Measurements from ENCODE around the gene TWIST2.

The TWIST2 gene

GRCh38 chr2:238899386-238899785 is 51.5 kb downstream of the TWIST2 start:
- H3K27ac ChIP-seq = no peak overlapping the region

GRCh38 chr2:238900511-238900910 is 52.6 kb downstream of the TWIST2 start:
- no peak overlapping the region for H3K27ac ChIP-seq
- DNase-seq (ENCODE audit: low read depth, low spot score) = no peak

More at GRCh38 chr2:238899386-238899785, 51.5 kb downstream of the TWIST2 start:
- no peak for DNase-seq (ENCODE audit: low read depth, low spot score)

- no peak overlapping the region for H3K27ac ChIP-seq
- no peak for DNase-seq (ENCODE audit: low read depth, low spot score)
Observed at GRCh38 chr2:238901461-238902057, 53.7 kb downstream of the TWIST2 start.

- H3K27ac ChIP-seq = no peak overlapping the region
- DNase-seq (ENCODE audit: low read depth, low spot score) = no peak
Observed at GRCh38 chr2:238902285-238902684, 54.4 kb downstream of the TWIST2 start.

DNA sequence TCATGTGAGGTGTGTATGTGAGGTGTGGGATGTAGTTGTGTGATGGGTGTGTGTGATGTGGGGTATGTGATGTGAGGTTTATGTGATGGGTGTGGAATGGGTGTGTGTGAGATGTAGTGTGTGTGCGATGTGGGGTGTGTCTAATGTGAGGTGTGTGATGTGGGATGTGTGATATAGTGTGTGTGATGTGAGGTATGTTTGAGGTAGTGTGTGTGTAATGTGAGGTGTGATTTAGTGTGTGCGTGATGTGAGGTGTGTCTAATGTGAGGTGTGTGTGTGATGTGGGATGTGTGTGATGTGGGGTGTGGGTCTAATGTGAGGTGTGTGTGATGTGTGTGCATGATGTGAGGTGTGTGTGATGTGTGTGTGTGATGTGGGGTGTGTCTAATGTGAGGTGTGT is 55.3 kb downstream of the TWIST2 start:
- no peak for DNase-seq (ENCODE audit: low read depth, low spot score)
- no peak overlapping the region for H3K27ac ChIP-seq

GRCh38 chr2:238904177-238904576 is 56.3 kb downstream of the TWIST2 start:
- DNase-seq (ENCODE audit: low read depth, low spot score) = no peak
- H3K27ac ChIP-seq = no peak overlapping the region

- no peak for DNase-seq (ENCODE audit: low read depth, low spot score)
- no peak overlapping the region for H3K27ac ChIP-seq
Observed at GRCh38 chr2:238904716-238905115, 56.8 kb downstream of the TWIST2 start.

DNA sequence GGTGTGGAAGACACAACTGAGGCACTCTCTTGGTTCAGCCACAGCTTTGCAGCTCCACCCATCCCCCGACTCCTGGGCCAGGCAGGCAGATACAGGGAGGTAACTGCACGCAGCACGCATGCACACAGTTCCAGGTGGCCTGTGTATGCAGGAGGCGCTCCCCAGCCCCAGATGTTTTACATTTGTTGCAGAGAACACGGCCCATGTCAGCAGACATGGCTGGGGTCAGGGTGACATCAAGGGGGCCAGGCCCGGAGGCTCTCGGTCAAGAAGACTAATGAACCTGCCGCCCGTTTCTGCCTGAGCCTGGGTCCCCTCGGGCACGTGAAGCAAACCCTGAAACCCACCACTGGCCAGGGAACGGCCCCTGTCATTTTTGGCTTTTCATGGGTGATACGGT is 57.3 kb downstream of the TWIST2 start:
- H3K27ac ChIP-seq = no peak overlapping the region
- no peak for DNase-seq (ENCODE audit: low read depth, low spot score)

GRCh38 chr2:238905644-238906043 is 57.8 kb downstream of the TWIST2 start:
- H3K27ac ChIP-seq = no peak overlapping the region
- DNase-seq (ENCODE audit: low read depth, low spot score) = no peak

DNA sequence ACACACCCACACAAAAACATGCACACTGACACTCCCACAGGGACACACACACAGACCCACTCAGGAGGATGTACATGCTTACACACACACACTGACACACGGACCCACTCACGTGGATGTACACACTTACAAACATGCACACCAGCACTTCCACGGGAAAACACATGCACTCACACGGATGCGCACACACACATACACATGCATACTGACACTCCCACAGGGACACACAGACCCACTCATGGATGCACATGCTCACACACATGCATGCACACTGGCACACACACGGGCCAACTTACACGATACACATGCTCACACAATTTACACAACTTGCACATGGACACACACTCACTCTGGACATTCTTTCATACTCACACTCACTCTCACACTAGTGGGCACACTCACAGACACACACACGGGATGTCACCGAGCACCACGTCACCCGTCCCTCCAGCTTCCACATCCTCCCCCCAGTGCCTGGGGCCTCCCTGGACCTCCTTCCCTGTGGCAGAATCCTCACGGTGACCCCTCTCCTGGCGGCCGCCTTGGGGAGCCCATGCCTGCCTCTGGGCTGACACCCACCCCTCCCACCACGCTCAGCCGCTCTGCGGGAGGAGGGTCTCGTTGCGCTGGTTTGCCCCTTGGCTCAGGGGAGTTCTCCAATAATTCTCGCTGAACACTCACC is 58.5 kb downstream of the TWIST2 start:
- DNase-seq (ENCODE audit: low read depth, low spot score) = no peak
- no peak overlapping the region for H3K27ac ChIP-seq

DNA sequence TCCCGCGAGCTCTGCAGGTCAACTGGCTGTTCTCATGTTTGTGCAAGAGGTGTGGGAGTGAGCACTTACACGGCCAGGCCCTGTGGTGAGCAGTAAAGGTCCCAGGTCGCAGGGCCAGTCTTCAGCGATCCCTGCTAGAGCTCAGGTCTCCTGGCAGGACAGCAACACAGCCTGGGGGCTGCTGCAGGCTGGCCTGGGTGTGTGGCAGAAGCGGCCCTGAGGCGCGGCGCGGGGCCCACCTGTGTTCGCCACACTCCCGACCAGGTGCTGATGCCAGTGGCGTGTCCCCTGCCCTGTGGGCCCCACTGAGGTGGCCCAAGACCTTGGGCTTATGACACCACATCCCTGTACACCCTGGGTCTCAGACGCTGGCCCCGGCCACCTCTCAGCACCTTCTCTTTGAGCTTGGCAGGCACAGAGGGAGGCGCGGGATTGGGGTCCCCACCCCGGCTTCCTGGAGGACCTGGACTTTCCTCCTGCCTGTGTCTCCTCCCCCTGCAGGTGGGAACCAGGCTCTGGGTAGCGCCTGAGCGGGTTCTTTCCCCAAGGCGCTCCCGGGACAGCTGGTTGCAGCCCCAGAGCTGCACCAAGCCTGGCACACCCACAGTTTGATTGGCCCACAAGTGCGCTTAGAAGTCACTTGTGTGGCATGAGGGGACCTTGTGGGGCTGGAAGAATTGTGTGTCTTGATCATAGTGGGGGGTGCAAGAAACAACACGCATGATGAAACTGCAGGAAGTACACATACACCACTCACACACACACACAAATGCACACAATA is 59.2 kb downstream of the TWIST2 start:
- no peak for DNase-seq (ENCODE audit: low read depth, low spot score)
- H3K27ac ChIP-seq = no peak overlapping the region

DNA sequence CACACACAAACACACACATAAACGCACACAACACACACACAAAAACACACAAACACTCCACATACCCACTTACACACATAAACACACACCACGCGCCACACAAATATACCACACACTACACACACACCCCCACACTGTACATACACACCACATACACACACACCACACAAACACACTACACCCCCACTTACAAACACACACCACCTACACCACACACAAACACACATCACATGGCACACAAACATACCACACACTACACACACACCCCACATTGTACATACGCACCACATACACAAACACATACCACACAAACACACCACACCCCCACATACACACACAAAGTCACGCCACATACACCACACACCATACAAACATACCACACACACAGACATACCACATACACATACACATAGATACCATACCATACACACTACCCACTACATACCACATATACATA is 59.9 kb downstream of the TWIST2 start:
- H3K27ac ChIP-seq = no peak overlapping the region
- DNase-seq (ENCODE audit: low read depth, low spot score) = no peak

DNA sequence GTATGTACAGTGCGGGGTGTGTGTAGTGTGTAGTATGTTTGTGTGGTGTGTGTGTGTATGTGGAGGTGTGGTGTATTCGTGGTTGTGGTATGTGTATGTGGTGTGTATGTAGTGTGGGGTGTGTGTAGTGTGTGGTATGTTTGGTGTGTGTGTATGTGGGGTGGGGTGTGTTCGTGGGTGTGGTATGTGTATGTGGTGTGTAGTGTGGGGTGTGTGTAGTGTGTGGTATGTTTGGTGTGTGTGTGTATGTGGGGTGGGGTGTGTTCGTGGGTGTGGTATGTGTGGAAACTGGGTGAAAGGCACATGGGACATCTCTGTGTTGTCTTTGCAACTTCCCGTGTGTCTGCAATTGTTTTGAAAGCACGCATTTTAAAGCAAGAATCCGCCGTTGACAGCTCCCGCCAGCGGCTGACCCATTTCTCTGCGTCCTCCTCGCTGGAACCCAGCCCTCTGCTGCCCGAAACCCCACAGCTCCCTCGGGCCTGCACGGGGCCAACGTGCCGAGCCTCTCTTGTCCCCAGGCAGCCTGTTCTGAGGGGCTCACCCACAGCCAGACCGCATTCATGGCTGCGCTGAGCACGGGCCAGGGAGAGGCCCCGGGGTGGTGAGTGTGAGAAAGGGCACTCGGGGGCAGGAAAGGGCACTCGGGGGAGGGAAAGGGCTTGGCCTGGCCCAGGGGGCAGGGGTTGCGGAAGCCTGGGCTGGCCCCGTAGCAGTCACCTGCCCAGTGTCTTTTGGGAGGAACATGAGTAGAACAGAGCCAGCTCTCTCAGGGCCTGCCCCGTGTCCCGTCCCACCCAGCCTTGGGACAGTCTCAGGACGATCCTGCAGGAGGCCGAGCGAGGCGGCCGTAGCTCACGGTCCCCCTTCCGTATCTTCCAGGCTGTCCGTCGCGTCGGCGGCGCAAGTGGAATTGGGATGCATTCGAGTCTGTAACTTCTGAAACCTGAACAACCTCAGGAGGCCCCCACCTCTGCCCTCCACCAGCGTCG is 61.4 kb downstream of the TWIST2 start:
- no peak overlapping the region for H3K27ac ChIP-seq
- DNase-seq (ENCODE audit: low read depth, low spot score) = no peak

DNA sequence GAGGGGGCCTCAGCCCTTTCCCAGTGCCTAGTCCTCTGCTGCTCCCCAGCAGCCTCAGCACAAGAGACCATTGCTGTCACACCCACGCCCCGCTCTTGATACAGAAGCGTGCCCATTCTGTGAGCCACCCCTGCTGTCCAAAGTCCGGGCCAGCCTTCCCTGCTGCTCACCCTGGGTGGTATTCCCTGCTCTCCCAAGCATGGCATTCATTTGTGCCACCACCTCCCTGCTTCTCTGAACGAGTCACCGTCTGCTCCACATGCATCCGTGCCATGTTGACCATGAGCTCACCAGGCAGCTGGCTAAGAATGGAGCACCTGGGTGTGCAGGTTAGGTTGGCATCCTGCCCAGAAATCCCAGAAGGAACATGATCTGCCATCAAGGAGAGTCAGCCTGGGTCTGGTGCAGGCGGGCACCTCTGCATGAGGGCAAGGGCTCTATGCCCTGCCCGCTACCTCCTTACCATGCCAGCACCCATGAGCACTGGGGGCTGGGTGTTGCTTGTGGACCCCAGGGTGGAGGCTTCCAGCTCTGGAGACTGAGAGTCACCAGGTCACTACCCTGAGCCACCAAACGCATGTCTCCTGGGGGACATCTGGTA is 63.0 kb downstream of the TWIST2 start:
- peak overlapping the region; percentile 34 for H3K27ac ChIP-seq
- peak; percentile 43 for DNase-seq (ENCODE audit: low read depth, low spot score)

DNA sequence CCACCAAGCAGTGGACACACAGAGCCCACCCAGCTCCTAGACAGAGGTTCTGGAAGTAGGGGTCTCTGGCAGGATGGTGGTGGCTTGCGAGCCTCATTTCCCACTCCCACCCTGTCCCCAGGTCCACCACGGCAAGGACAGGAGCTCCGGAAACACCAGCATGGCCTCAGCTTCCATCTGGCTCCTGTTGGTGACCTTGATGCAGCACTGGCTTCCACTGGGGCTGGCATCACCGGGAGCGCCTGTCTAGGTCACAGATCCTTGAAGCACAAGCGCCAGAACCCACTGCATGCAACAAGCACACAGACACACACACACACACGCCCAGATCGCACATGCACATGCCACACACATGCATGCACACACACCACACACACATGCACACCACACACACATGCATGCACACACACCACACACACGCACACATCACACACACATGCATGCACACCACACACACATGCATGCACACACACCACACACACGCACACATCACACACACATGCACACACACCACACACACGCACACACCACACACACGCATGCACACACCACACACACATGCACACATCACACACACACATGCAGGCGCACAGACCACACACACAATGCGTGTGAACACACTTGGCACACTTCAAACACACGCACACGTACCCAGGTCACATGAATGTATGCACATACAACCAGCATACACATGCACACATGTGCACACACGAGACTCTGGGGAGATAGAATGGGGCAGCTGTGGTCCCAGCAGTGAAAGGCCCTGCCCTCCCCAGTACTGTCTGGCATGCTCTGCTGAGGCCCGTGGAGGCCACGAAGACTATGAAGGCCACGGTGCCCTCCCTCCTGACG is 63.7 kb downstream of the TWIST2 start:
- H3K27ac ChIP-seq = no peak overlapping the region
- no peak for DNase-seq (ENCODE audit: low read depth, low spot score)

GRCh38 chr2:238912228-238912915 is 64.5 kb downstream of the TWIST2 start:
- DNase-seq (ENCODE audit: low read depth, low spot score) = no peak
- no peak overlapping the region for H3K27ac ChIP-seq

DNA sequence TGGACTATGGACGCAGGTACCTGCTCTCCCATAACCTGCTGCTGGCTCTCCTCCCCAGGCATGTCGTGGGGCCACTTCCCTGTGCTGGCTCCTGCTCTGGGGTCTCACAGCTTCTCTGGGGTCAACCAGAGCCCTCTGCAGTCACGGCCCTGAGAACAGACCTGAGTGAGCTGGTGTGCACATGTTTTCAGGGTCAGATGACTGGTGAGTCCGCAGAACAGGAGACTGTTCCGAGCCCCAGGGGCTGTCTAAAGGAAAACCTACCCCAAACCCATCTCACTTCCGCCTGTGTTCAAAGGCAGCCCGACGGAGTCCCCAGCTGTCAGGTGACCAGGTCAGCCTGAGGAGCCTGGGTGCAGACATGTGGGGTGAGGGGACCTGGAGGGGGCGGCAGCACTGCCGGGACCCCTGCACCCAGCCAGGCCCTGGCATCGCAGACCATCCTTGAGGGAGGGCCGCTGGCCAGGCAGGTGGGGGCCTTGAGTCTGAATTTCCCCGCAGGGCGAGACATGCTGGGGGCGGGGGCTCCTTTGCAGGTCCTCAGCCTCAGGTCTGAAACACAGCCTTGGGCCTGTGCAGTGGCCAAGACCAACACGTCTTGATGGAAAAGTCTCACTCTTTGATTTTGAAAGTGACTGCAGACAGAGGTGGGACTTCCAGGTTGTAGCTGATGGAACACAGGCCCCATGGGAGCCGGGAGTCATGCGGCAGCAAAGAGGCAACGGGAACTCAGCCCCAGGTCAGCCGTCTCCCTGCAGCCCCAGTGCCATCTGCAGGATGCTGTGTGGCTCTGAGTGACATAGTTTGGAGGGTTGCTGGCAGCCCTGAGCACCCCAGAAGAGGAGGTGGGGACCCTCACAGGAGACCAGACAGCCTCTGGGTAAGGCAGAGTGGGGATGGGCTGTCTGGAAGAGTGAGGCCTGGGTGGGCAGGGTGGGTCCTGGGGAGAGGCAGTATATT is 65.3 kb downstream of the TWIST2 start:
- no peak for DNase-seq (ENCODE audit: low read depth, low spot score)
- H3K27ac ChIP-seq = no peak overlapping the region

Measured in epithelial cell of prostate (primary cell).